RWPE1 (cell line): ENCODE measurements around the gene IL6R.
"Not testable (repeated sequence)": the region's sequence is repeated elsewhere in the genome, so short reads cannot be mapped to it uniquely, and the experiment has no call there.

Experiments
- CTCF ChIA-PET: fragments of 350-600 bp; sonication (Branson Sonifier 250); formaldehyde crosslinking; extraction: SDS; loops from one replicate; lab custom pipeline; 2021; lab: Yijun Ruan, JAX
- POLR2A ChIA-PET: fragments of 400-600 bp; formaldehyde crosslinking; extraction: SDS; loops from one replicate; lab custom pipeline; 2020; ENCODE audit warnings: antibody characterized with exemption; ENCODE audit not compliant: low non-redundant PET; lab: Yijun Ruan, JAX
- DNase-seq: peaks from one replicate; pipeline ENCODE4 v3.0.0; 2012; ENCODE audit warnings: low spot score
- H3K27ac ChIP-seq: fragments of 450-650 bp; 2 replicates; pipeline ENCODE4 v1.5.1; 2017
- CTCF ChIP-seq: fragments of 450-650 bp; conservative IDR thresholded peaks from 2 replicates; pipeline ENCODE4 v1.5.1; 2017; ENCODE audit warnings: low read depth, mild to moderate bottlenecking

The IL6R gene

GRCh38 chr1:154485106-154485505 lies 80.0 kb downstream of the IL6R start:
- H3K27ac ChIP-seq, result no peak overlapping the region
- CTCF ChIA-PET, result interaction anchor here (0.5 to 2.0 kb wide), 4 partner anchors 15 to 411 kb away, joined by 3 to 5 read pairs (median 3); no protein-coding TSS in a partner anchor
- no peak for DNase-seq
- no peak for TF ChIP-seq CTCF
- POLR2A ChIA-PET, result no interaction called here

- POLR2A ChIA-PET, result no interaction called here
- no peak for TF ChIP-seq CTCF
- H3K27ac ChIP-seq, result no peak overlapping the region
- no peak for DNase-seq
- CTCF ChIA-PET, result interaction anchor here (0.5 to 2.0 kb wide), 2 partner anchors 61 to 539 kb away, joined by 5 to 7 read pairs; no protein-coding TSS in a partner anchor
Observed at GRCh38 chr1:154485910-154486496, 80.9 kb downstream of the IL6R start.

GRCh38 chr1:154486756-154487155 lies 81.6 kb downstream of the IL6R start:
- H3K27ac ChIP-seq, DNase-seq, CTCF ChIA-PET: not testable (repeated sequence)
- POLR2A ChIA-PET, result interaction anchor here (0.7 kb wide), 1 partner anchor 395 kb away, joined by 6 read pairs; no protein-coding TSS in a partner anchor

- H3K27ac ChIP-seq, result no peak overlapping the region
- TF ChIP-seq CTCF, result no peak
- POLR2A ChIA-PET, result no interaction called here
- DNase-seq, result no peak
- CTCF ChIA-PET, result no interaction called here
Observed at GRCh38 chr1:154488922-154489321, 83.8 kb downstream of the IL6R start.

GRCh38 chr1:154489695-154490274 lies 84.6 kb downstream of the IL6R start:
- ChIA-PET POLR2A (no interaction called here), CTCF (interaction anchor here (1.1 kb wide), 1 partner anchor 10 kb away, joined by 3 read pairs; no protein-coding TSS in a partner anchor)
- no peak for TF ChIP-seq CTCF
- H3K27ac ChIP-seq, result no peak overlapping the region
- DNase-seq, result no peak

GRCh38 chr1:154490317-154490716 lies 85.2 kb downstream of the IL6R start:
- DNase-seq, result no peak
- ChIA-PET POLR2A (no interaction called here), CTCF (interaction anchor here (1.1 kb wide), 1 partner anchor 11 kb away, joined by 3 read pairs; no protein-coding TSS in a partner anchor)
- TF ChIP-seq CTCF, result no peak
- no peak overlapping the region for H3K27ac ChIP-seq

GRCh38 chr1:154492115-154492514 lies 87.0 kb downstream of the IL6R start:
- ChIA-PET CTCF (no interaction called here), POLR2A (no interaction called here)
- H3K27ac ChIP-seq, result no peak overlapping the region
- no peak for TF ChIP-seq CTCF
- DNase-seq, result no peak
